ENCODE measurements around the gene NUDT7. TPM values are rescaled to one million over a fixed set of nuclear protein-coding genes. Genes with fewer than 3 reads are reported as not detected.
A peak's percentile ranks its signal among the peaks of the same experiment; 100 is the strongest.

NUDT7 gene
- total and polyA plus RNA-seq, 7 donors, result 5.7 to 19.2 (median 15.0) TPM

DNA sequence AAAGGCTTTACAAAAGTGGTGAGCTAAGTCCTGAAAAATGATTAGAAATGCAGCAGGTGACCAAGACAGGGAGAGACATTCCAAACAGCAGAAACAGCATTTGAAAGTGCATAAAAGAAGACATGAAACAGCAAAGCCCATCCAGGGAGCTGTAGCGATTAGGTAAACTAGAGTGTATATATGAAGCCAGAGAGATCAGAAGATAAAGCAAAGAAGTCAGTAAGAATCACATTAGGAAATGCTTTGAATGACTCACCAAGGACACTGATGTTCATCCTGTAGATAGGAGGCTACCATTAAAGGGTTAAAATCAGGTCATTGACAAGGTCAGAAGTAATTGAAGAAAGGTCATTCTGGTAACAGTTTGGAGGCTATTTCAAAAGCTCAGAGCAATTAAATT, 38.5 kb downstream of the NUDT7 start:
- intact Hi-C loops (cut with DNase I), result no loop called here
- no peak for DNase-seq
- no peaks in the 10 kb centered on the region for H3K27me3 ChIP-seq
- WGBS, 2 donors, result 71 to 74% methylated on average over 1 of the region's 1 CpG
- TF ChIP-seq POLR2AphosphoS5 (IDR thresholded peaks at IDR 0.05), result no peak
- no peak for TF ChIP-seq POLR2A (IDR thresholded peaks at IDR 0.05)
- no peak for TF ChIP-seq CTCF (IDR thresholded peaks at IDR 0.05)
- no peak for TF ChIP-seq EP300 (IDR thresholded peaks at IDR 0.05)
- no peaks in the 10 kb centered on the region for H3K9me3 ChIP-seq
- H3K4me3 ChIP-seq, result no peak overlapping the region
- H3K36me3 ChIP-seq, result no peaks in the 10 kb centered on the region
- no peak overlapping the region for H3K27ac ChIP-seq
- peaks cover 0 to 12% (median 9%) of the 10 kb centered on the region in 4 donors for H3K4me1 ChIP-seq

DNA sequence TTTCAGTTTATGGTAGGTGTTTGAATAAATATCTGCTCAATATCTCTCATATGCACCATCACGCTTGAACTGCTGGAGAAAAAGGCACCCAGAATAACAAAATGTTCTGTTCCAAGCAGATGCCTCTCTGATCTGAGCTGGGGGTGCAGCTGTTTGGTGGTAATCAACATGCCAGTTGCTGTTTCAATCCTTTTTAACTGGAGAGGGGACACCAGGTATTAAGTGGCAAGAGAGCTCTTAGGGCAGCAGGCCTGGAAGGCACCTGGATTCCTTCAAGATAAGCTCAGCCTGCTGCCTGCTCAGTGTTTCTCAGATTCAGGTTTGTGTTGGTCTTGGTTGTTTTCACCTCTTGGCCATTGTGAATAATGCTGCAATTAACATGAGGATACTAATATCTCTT, 38.9 kb downstream of the NUDT7 start:
- 82 to 83% methylated on average over 1 of the region's 1 CpG for WGBS, 2 donors
- Histone ChIP-seq H3K27me3 (no peaks in the 10 kb centered on the region), H3K4me1 (peaks cover 0 to 12% (median 9%) of the 10 kb centered on the region in 4 donors), H3K27ac (no peak overlapping the region), H3K4me3 (no peak overlapping the region), H3K9me3 (no peaks in the 10 kb centered on the region), H3K36me3 (no peaks in the 10 kb centered on the region)
- no peak for TF ChIP-seq POLR2A (IDR thresholded peaks at IDR 0.05)
- TF ChIP-seq POLR2AphosphoS5 (IDR thresholded peaks at IDR 0.05), result no peak
- no peak for TF ChIP-seq CTCF (IDR thresholded peaks at IDR 0.05)
- no peak for TF ChIP-seq EP300 (IDR thresholded peaks at IDR 0.05)
- intact Hi-C loops (cut with DNase I), result no loop called here
- DNase-seq, result no peak

DNA sequence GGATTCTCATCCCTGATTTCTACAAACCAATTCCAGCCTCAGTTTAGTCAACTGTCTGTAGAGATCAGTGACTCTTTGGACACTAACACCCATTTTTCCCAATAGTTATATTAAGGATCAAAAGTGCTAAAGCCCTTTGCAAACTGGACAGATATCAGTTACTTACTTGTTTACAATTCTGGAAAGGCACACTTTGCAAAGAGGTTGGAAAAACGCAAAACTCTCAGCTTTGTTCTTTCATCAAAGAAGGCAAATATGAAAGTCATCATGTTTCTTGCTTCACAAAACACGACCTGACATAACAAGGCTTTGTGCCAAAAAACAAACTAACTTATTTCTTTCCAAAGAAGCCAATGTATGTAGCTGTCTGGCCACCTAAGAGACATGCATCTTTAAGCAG, 39.9 kb downstream of the NUDT7 start:
- intact Hi-C loops (cut with DNase I), result no loop called here
- WGBS, 2 donors, result 37 to 52% methylated on average over 2 of the region's 2 CpGs
- no peak overlapping the region for H3K4me3 ChIP-seq
- H3K36me3 ChIP-seq, result no peaks in the 10 kb centered on the region
- H3K4me1 ChIP-seq, result peaks cover 0 to 12% (median 9%) of the 10 kb centered on the region in 4 donors
- H3K27me3 ChIP-seq, result no peaks in the 10 kb centered on the region
- no peak for DNase-seq
- no peak overlapping the region for H3K27ac ChIP-seq
- no peaks in the 10 kb centered on the region for H3K9me3 ChIP-seq
- TF ChIP-seq POLR2AphosphoS5 (IDR thresholded peaks at IDR 0.05), result no peak
- no peak for TF ChIP-seq EP300 (IDR thresholded peaks at IDR 0.05)
- TF ChIP-seq CTCF (IDR thresholded peaks at IDR 0.05), result no peak
- no peak for TF ChIP-seq POLR2A (IDR thresholded peaks at IDR 0.05)

GRCh38 chr16:77763994-77764393, 41.7 kb downstream of the NUDT7 start:
- H3K4me3 ChIP-seq, result no peak overlapping the region
- peaks cover 0 to 12% (median 9%) of the 10 kb centered on the region in 4 donors for H3K4me1 ChIP-seq
- WGBS, 2 donors, result 77 to 84% methylated on average over 1 of the region's 1 CpG
- H3K27ac ChIP-seq, result peak overlapping the region in 1 of 4 donors; percentile 37
- intact Hi-C loops (cut with DNase I), result no loop called here
- DNase-seq, result no peak
- TF ChIP-seq POLR2AphosphoS5 (IDR thresholded peaks at IDR 0.05), result no peak
- no peaks in the 10 kb centered on the region for H3K9me3 ChIP-seq
- no peaks in the 10 kb centered on the region for H3K27me3 ChIP-seq
- no peaks in the 10 kb centered on the region for H3K36me3 ChIP-seq

GRCh38 chr16:77767211-77767610, 44.9 kb downstream of the NUDT7 start:
- Histone ChIP-seq H3K27ac (no peak overlapping the region), H3K27me3 (no peaks in the 10 kb centered on the region), H3K4me3 (no peak overlapping the region), H3K36me3 (no peaks in the 10 kb centered on the region), H3K4me1 (peaks cover 0 to 12% (median 9%) of the 10 kb centered on the region in 4 donors), H3K9me3 (no peaks in the 10 kb centered on the region)
- no peak for DNase-seq
- intact Hi-C loops (cut with DNase I), result no loop called here
- TF ChIP-seq CTCF (IDR thresholded peaks at IDR 0.05), result no peak
- TF ChIP-seq POLR2A (IDR thresholded peaks at IDR 0.05), result no peak
- no peak for TF ChIP-seq EP300 (IDR thresholded peaks at IDR 0.05)
- 71 to 76% methylated on average over 4 of the region's 4 CpGs for WGBS, 2 donors

Measured in sigmoid colon (tissue), 7 donors.